Uterus (tissue), 4 donors: ENCODE measurements around the gene VSIR. TPM values are rescaled to one million over a fixed set of nuclear protein-coding genes. Genes with fewer than 3 reads are reported as not detected.

Source experiments
- DNase-seq, 2 donors: peaks; one replicate each; pipeline ENCODE4 v3.0.0-alpha.2; 2019 to 2020
- H3K27ac ChIP-seq, 2 donors: fragments of 200-600 bp; sonication (generic); 1 replicate in 1 of 2; 2 replicates in 1 of 2; pipeline ENCODE4 v1.5.1; 2016 to 2018
- H3K27me3 ChIP-seq, 2 donors: fragments of 200-600 bp; sonication (generic); one replicate each; pipeline ENCODE4 v1.5.1; 2018 to 2019; ENCODE audit warnings: control low read depth in 1 of 2
- H3K36me3 ChIP-seq, 2 donors: fragments of 200-600 bp; sonication (generic); one replicate each; pipeline ENCODE4 v1.5.1; 2019; ENCODE audit warnings: control low read depth in 1 of 2
- H3K4me1 ChIP-seq, 2 donors: fragments of 200-600 bp; sonication (generic); one replicate each; pipeline ENCODE4 v1.5.1; 2018 to 2019; ENCODE audit warnings: control low read depth in 1 of 2
- H3K4me3 ChIP-seq, 2 donors: fragments of 200-600 bp; sonication (generic); 1 replicate in 1 of 2; 2 replicates in 1 of 2; pipeline ENCODE4 v1.5.1; 2018 to 2019; ENCODE audit warnings: mild to moderate bottlenecking in 1 of 2
- H3K9me3 ChIP-seq, 2 donors: fragments of 200-600 bp; sonication (generic); one replicate each; pipeline ENCODE4 v1.5.1; 2019; ENCODE audit warnings: control low read depth in 1 of 2
- CTCF ChIP-seq, 4 experiments: fragments of 200-600 bp in 2 of 4; fragments of 450-650 bp in 2 of 4; sonication (generic) in 2 of 4; IDR thresholded peaks; one replicate each; pipeline ENCODE4 v1.5.1; 2016 to 2019; ENCODE audit warnings: antibody characterized with exemption in 4 of 4, mild to moderate bottlenecking in 2 of 4, moderate library complexity in 1 of 4
- POLR2A ChIP-seq, 2 donors: fragments of 450-650 bp; IDR thresholded peaks; one replicate each; pipeline ENCODE4 v1.6.1; 2016; ENCODE audit warnings: antibody characterized with exemption in 2 of 2, mild to moderate bottlenecking in 1 of 2, moderate library complexity in 1 of 2
- intact Hi-C: fragments of 100-400 bp; cut with DNase I; formaldehyde crosslinking; loops from one replicate; pipeline ENCODE4 v1.15.1; 2023; ENCODE audit warnings: low total_unique reads
- total RNA-seq, 4 donors: library from RNA; depleted of rRNA in 3 of 4; stranded (reverse); fragments of >200 nt in 3 of 4; gene quantifications; one replicate each; pipeline versions ENCODE4 v1.1.0 to v1.2.4, GENCODE V29; 2014 to 2023
- donor health status: DM: yes; HTN: yes; CAD: no.

The VSIR gene
- total RNA-seq, 4 donors from 2014 or later: 18.9 to 127 (median 36.7) TPM

GRCh38 chr10:71769279-71769823 lies 4.0 kb downstream of the VSIR start:
- intact Hi-C loops: no loop called here
- DNase-seq: no peak
- Histone ChIP-seq H3K4me3 (peak overlapping the region; percentile 11 to 24), H3K4me1 (peaks cover 29 to 58% of the 10 kb centered on the region in 2 donors), H3K27me3 (no peaks in the 10 kb centered on the region), H3K36me3 (no peaks in the 10 kb centered on the region), H3K27ac (peak overlapping the region; percentile 94 to 97), H3K9me3 (no peaks in the 10 kb centered on the region)
- TF ChIP-seq POLR2A (IDR thresholded peaks at IDR 0.05): no peak
- TF ChIP-seq CTCF (IDR thresholded peaks at IDR 0.05): no peak

GRCh38 chr10:71767420-71768035 lies 5.8 kb downstream of the VSIR start:
- Histone ChIP-seq H3K9me3 (no peaks in the 10 kb centered on the region), H3K27me3 (no peaks in the 10 kb centered on the region), H3K4me3 (no peak overlapping the region), H3K4me1 (peaks cover 29 to 58% of the 10 kb centered on the region in 2 donors), H3K36me3 (no peaks in the 10 kb centered on the region), H3K27ac (peak overlapping the region; percentile 94 to 97)
- DNase-seq: peak; percentile 62 to 71
- no peak for TF ChIP-seq CTCF (IDR thresholded peaks at IDR 0.05)
- TF ChIP-seq POLR2A (IDR thresholded peaks at IDR 0.05): no peak
- intact Hi-C loops: no loop called here

- no peak for TF ChIP-seq CTCF (IDR thresholded peaks at IDR 0.05)
- Histone ChIP-seq H3K4me1 (peaks cover 27 to 58% of the 10 kb centered on the region in 2 donors), H3K9me3 (no peaks in the 10 kb centered on the region), H3K36me3 (no peaks in the 10 kb centered on the region), H3K4me3 (no peak overlapping the region), H3K27me3 (no peaks in the 10 kb centered on the region), H3K27ac (peak overlapping the region; percentile 94 to 97)
- intact Hi-C loops: no loop called here
- DNase-seq: peak; percentile 70 to 83
These were observed 6.5 kb downstream of the VSIR start for GRCh38 chr10:71766717-71767419.

- Histone ChIP-seq H3K9me3 (no peaks in the 10 kb centered on the region), H3K36me3 (no peaks in the 10 kb centered on the region), H3K27ac (peak overlapping the region; percentile 94 to 97), H3K27me3 (no peaks in the 10 kb centered on the region), H3K4me1 (peaks cover 23 to 57% of the 10 kb centered on the region in 2 donors), H3K4me3 (no peak overlapping the region)
- TF ChIP-seq CTCF (IDR thresholded peaks at IDR 0.05): no peak
- no peak for TF ChIP-seq POLR2A (IDR thresholded peaks at IDR 0.05)
- DNase-seq: peak in 1 of 2 donors; percentile 40
- intact Hi-C loops: no loop called here
These were observed 7.2 kb downstream of the VSIR start for GRCh38 chr10:71765906-71766716.
